Measurements from ENCODE around the gene NRXN3. TPM values are rescaled to one million over a fixed set of nuclear protein-coding genes. Genes with fewer than 3 reads are reported as not detected.

Gene NRXN3
- total RNA-seq, 1 experiment from 2014 or later = not detected

- no peaks in the 10 kb centered on the region for H3K9me2 ChIP-seq (ENCODE audit: insufficient read depth)
- no peaks in the 10 kb centered on the region for H3F3A ChIP-seq (ENCODE audit: insufficient read depth, low read depth)
- ChIA-PET CTCF (no interaction called here), POLR2A (ENCODE audit: unreplicated experiment) (no interaction called here)
- no peaks in the 10 kb centered on the region for H3K79me2 ChIP-seq (ENCODE audit: low read depth)
- no peak for TF ChIP-seq EZH2 (IDR thresholded peaks at IDR 0.05; ENCODE audit: low read depth)
- TF ChIP-seq, protein P1, sequence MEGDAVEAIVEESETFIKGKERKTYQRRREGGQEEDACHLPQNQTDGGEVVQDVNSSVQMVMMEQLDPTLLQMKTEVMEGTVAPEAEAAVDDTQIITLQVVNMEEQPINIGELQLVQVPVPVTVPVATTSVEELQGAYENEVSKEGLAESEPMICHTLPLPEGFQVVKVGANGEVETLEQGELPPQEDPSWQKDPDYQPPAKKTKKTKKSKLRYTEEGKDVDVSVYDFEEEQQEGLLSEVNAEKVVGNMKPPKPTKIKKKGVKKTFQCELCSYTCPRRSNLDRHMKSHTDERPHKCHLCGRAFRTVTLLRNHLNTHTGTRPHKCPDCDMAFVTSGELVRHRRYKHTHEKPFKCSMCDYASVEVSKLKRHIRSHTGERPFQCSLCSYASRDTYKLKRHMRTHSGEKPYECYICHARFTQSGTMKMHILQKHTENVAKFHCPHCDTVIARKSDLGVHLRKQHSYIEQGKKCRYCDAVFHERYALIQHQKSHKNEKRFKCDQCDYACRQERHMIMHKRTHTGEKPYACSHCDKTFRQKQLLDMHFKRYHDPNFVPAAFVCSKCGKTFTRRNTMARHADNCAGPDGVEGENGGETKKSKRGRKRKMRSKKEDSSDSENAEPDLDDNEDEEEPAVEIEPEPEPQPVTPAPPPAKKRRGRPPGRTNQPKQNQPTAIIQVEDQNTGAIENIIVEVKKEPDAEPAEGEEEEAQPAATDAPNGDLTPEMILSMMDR (conservative IDR thresholded peaks at IDR 0.05) = no peak
- intact Hi-C loops (cut with micrococcal nuclease; ENCODE audit: unreplicated experiment) = no loop called here
- no peaks in the 10 kb centered on the region; the same call in 1 of the 2 replicates for H3K27me3 ChIP-seq (ENCODE audit: insufficient read depth, low read depth)
- no peak overlapping the region for H2AFZ ChIP-seq
- no peak overlapping the region for H3K27ac ChIP-seq
- H3K4me2 ChIP-seq = no peak overlapping the region
- BruUV-seq (replicated peaks) = no TSS peak
- H3K36me3 ChIP-seq (ENCODE audit: low read depth) = no peaks in the 10 kb centered on the region
- H4K20me1 ChIP-seq (ENCODE audit: insufficient read depth) = no peaks in the 10 kb centered on the region
- H3K4me3 ChIP-seq = no peak overlapping the region
- H3K4me1 ChIP-seq (replicated peaks; ENCODE audit: insufficient read depth) = no peaks in the 10 kb centered on the region
- no peak for DNase-seq
- no peaks in the 10 kb centered on the region for H3K9me3 ChIP-seq (ENCODE audit: insufficient read depth, low read depth)
These were observed 1498.8 kb downstream of the NRXN3 start for GRCh38 chr14:79668951-79669350.

- H3K4me1 ChIP-seq (replicated peaks; ENCODE audit: insufficient read depth) = no peaks in the 10 kb centered on the region
- intact Hi-C loops (cut with micrococcal nuclease; ENCODE audit: unreplicated experiment) = no loop called here
- no peaks in the 10 kb centered on the region for H3F3A ChIP-seq (ENCODE audit: insufficient read depth, low read depth)
- CTCF ChIA-PET = no interaction called here
- no peaks in the 10 kb centered on the region for H3K79me2 ChIP-seq (ENCODE audit: low read depth)
- H2AFZ ChIP-seq = no peak overlapping the region
- H3K27ac ChIP-seq = no peak overlapping the region
- H3K27me3 ChIP-seq (ENCODE audit: insufficient read depth, low read depth) = no peaks in the 10 kb centered on the region; the same call in 1 of the 2 replicates
- no peaks in the 10 kb centered on the region for H3K36me3 ChIP-seq (ENCODE audit: low read depth)
- TF ChIP-seq, protein P1 (conservative IDR thresholded peaks at IDR 0.05) = no peak
- no peak for TF ChIP-seq EZH2 (IDR thresholded peaks at IDR 0.05; ENCODE audit: low read depth)
- H3K9me2 ChIP-seq (ENCODE audit: insufficient read depth) = no peaks in the 10 kb centered on the region
- no peaks in the 10 kb centered on the region for H4K20me1 ChIP-seq (ENCODE audit: insufficient read depth)
- H3K4me3 ChIP-seq = no peak overlapping the region
- H3K4me2 ChIP-seq = no peak overlapping the region
- POLR2A ChIA-PET (ENCODE audit: unreplicated experiment) = no interaction called here
- H3K9me3 ChIP-seq (ENCODE audit: insufficient read depth, low read depth) = no peaks in the 10 kb centered on the region
- BruUV-seq (replicated peaks) = no TSS peak
- no peak for DNase-seq
These were observed 1500.6 kb downstream of the NRXN3 start for GRCh38 chr14:79670811-79671210.

- no peaks in the 10 kb centered on the region for H3K79me2 ChIP-seq (ENCODE audit: low read depth)
- no peak overlapping the region for H2AFZ ChIP-seq
- no peaks in the 10 kb centered on the region for H3K9me3 ChIP-seq (ENCODE audit: insufficient read depth, low read depth)
- no peak overlapping the region for H3K4me2 ChIP-seq
- H3K27ac ChIP-seq = no peak overlapping the region
- no peaks in the 10 kb centered on the region for H3K36me3 ChIP-seq (ENCODE audit: low read depth)
- H4K20me1 ChIP-seq (ENCODE audit: insufficient read depth) = no peaks in the 10 kb centered on the region
- H3K9me2 ChIP-seq (ENCODE audit: insufficient read depth) = no peaks in the 10 kb centered on the region
- DNase-seq = no peak
- no peaks in the 10 kb centered on the region for H3F3A ChIP-seq (ENCODE audit: insufficient read depth, low read depth)
- H3K4me3 ChIP-seq = no peak overlapping the region
- intact Hi-C loops (cut with micrococcal nuclease; ENCODE audit: unreplicated experiment) = no loop called here
- no TSS peak for BruUV-seq (replicated peaks)
- POLR2A ChIA-PET (ENCODE audit: unreplicated experiment) = no interaction called here
- TF ChIP-seq, protein P1 (conservative IDR thresholded peaks at IDR 0.05) = no peak
- H3K4me1 ChIP-seq (replicated peaks; ENCODE audit: insufficient read depth) = no peaks in the 10 kb centered on the region
- CTCF ChIA-PET = no interaction called here
- H3K27me3 ChIP-seq (ENCODE audit: insufficient read depth, low read depth) = peaks cover 16% of the 10 kb centered on the region; the same call in 1 of the 2 replicates
These were observed 1509.9 kb downstream of the NRXN3 start for GRCh38 chr14:79680087-79680486.

All from PC-9 (cell line).